Ascending aorta (tissue), 2 donors: ENCODE results near the gene CLN3. TPM values are rescaled to one million over a fixed set of nuclear protein-coding genes. Genes with fewer than 3 reads are reported as not detected.
A peak's percentile ranks its signal among the peaks of the same experiment; 100 is the strongest.

Source experiments
- DNase-seq, 2 donors: peaks; one replicate each; pipeline ENCODE4 v3.0.0-alpha.2; 2019; ENCODE audit warnings: low spot score in 2 of 2
- H3K27ac ChIP-seq, 2 donors: fragments of 200-600 bp; sonication (generic); one replicate each; pipeline ENCODE4 v1.5.1; 2016 to 2017; ENCODE audit warnings: mild to moderate bottlenecking in 1 of 2
- H3K27me3 ChIP-seq: fragments of 200-600 bp; sonication (generic); one replicate; pipeline ENCODE4 v1.5.1; 2017
- H3K36me3 ChIP-seq, 2 donors: fragments of 200-600 bp; sonication (generic); one replicate each; pipeline ENCODE4 v1.5.1; 2016
- H3K4me1 ChIP-seq, 2 donors: fragments of 200-600 bp; sonication (generic); one replicate each; pipeline ENCODE4 v1.5.1; 2016 to 2017; ENCODE audit warnings: mild to moderate bottlenecking in 1 of 2
- H3K4me3 ChIP-seq, 2 donors: fragments of 200-600 bp; sonication (generic); one replicate each; pipeline ENCODE4 v1.5.1; 2016 to 2017; ENCODE audit warnings: mild to moderate bottlenecking in 1 of 2
- H3K9me3 ChIP-seq, 2 donors: fragments of 200-600 bp; sonication (generic); one replicate each; pipeline ENCODE4 v1.5.1; 2016
- CTCF ChIP-seq, 3 experiments: fragments of 200-600 bp in 2 of 3; fragments of 450-650 bp in 1 of 3; sonication (generic) in 2 of 3; IDR thresholded peaks; one replicate each; pipeline ENCODE4 v1.5.1; 2016 to 2019; ENCODE audit warnings: antibody characterized with exemption in 3 of 3, mild to moderate bottlenecking in 1 of 3, moderate library complexity in 1 of 3
- intact Hi-C: fragments of 100-400 bp; cut with DNase I; formaldehyde crosslinking; loops from one replicate; pipeline ENCODE4 v1.15.1; 2023
- total RNA-seq: library from RNA; depleted of rRNA; stranded (reverse); fragments of >200 nt; gene quantifications from one replicate; pipeline ENCODE4 v1.1.0, GENCODE V29; 2016

CLN3 gene
- total RNA-seq, 1 donor from 2014 or later, result 16.1 TPM

GRCh38 chr16:28534542-28535373 lies 42.9 kb upstream of the CLN3 start:
- no peak for TF ChIP-seq CTCF (IDR thresholded peaks at IDR 0.05)
- Histone ChIP-seq H3K9me3 (peaks cover 0 to 19% of the 10 kb centered on the region in 2 donors), H3K27me3 (no peaks in the 10 kb centered on the region), H3K36me3 (peaks cover 3 to 31% of the 10 kb centered on the region in 2 donors), H3K27ac (peak overlapping the region in 1 of 2 donors; percentile 62), H3K4me1 (peaks cover 9 to 20% of the 10 kb centered on the region in 2 donors), H3K4me3 (no peak overlapping the region)
- intact Hi-C loops, result loop anchor here (10.0 kb wide), 1 partner anchor 320 kb away; the partner anchor contains the start of gene XPO6
- peak; percentile 37 to 84 for DNase-seq

- intact Hi-C loops, result loop anchor here (10.0 kb wide), 1 partner anchor 318 kb away; the partner anchor contains the start of gene XPO6
- H3K4me3 ChIP-seq, result no peak overlapping the region
- peaks cover 0 to 19% of the 10 kb centered on the region in 2 donors for H3K9me3 ChIP-seq
- H3K36me3 ChIP-seq, result peaks cover 3 to 31% of the 10 kb centered on the region in 2 donors
- peak overlapping the region; percentile 4 to 62 for H3K27ac ChIP-seq
- H3K27me3 ChIP-seq, result no peaks in the 10 kb centered on the region
- no peak for DNase-seq
- H3K4me1 ChIP-seq, result peaks cover 9 to 11% of the 10 kb centered on the region in 2 donors
- no peak for TF ChIP-seq CTCF (IDR thresholded peaks at IDR 0.05)
Observed at GRCh38 chr16:28532940-28533647, 41.2 kb upstream of the CLN3 start.

DNA sequence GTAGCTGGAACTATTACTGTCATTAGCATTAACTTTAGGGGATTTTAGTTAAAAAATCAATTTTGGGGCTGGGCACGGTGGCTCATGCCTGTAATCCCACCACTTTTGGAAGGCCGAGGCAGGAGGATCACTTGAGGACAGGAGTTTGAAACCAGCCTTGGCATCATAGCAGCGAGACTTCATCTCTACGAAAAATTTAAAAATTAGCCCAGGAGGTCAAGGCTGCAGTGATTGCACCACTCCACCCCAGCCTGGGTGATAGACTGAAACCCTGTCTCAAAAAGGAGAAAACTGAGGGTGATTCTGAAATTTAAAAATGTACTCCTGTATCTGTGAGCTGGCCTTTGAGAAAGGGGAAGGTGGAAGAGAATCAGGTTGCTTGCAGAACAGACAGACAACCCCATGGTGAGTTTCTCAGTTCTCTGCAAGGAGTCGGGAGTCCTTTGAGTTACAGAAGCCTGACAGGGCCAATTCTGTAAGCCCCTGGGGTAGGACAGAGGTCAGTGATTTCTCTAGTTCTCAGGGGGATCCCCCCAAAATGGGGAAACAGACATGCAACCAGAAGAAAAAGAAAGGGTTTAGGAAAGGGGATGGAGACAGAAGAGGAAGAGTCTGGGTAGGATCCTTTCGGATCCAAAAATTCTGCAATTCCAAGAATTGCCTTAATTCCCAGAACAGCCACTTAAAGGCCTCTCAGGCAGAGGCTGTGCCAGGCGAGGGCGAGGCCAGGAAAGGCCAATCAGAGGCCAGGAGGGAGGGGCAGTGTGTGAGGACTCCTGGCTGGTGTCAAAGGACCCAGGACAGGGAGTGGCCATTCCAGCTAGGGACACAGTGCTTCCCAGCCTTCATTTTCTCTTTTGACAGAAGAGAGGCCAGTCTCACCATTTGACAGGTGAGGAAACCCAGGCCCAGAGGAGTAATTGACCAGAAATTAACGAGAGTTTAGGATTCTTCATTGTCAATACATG lies 40.2 kb upstream of the CLN3 start:
- Histone ChIP-seq H3K27me3 (no peaks in the 10 kb centered on the region), H3K4me1 (peaks cover 0 to 6% of the 10 kb centered on the region in 2 donors), H3K27ac (peak overlapping the region; percentile 4 to 62), H3K36me3 (peaks cover 3 to 25% of the 10 kb centered on the region in 2 donors), H3K9me3 (peaks cover 0 to 19% of the 10 kb centered on the region in 2 donors), H3K4me3 (no peak overlapping the region)
- DNase-seq, result peak in 1 of 2 donors; percentile 86
- no peak for TF ChIP-seq CTCF (IDR thresholded peaks at IDR 0.05)
- intact Hi-C loops, result loop anchor here (10.0 kb wide), 1 partner anchor 317 kb away; the partner anchor contains the start of gene XPO6

- Histone ChIP-seq H3K27me3 (no peaks in the 10 kb centered on the region), H3K4me1 (no peaks in the 10 kb centered on the region), H3K4me3 (no peak overlapping the region), H3K27ac (no peak overlapping the region), H3K9me3 (no peaks in the 10 kb centered on the region), H3K36me3 (peaks cover 0 to 7% of the 10 kb centered on the region in 2 donors)
- intact Hi-C loops, result no loop called here
- TF ChIP-seq CTCF (IDR thresholded peaks at IDR 0.05), result no peak
- DNase-seq, result no peak
Observed at GRCh38 chr16:28529124-28529523, 37.2 kb upstream of the CLN3 start.

DNA sequence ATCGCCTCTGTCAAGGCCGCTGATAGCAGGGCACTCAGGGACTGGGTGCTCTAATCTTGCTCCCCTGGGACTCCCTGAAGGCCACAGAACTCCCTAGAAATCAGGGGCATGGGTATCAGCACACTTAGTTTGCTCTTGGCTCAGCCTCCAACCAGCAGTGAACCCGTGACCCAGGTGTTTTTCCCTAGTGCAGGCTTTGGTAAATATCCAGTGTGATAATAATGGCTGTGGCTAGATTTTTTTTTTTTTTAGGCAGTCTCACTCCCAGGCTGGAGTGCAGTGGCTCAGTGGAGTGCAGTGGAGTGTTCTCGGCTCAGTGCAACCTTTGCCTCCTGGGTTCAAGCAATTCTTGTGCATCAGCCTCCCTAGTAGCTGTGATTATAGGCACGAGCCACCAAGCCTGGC lies 36.6 kb upstream of the CLN3 start:
- peaks cover 0 to under 1% of the 10 kb centered on the region in 2 donors for H3K36me3 ChIP-seq
- TF ChIP-seq CTCF (IDR thresholded peaks at IDR 0.05), result no peak
- intact Hi-C loops, result no loop called here
- H3K9me3 ChIP-seq, result no peaks in the 10 kb centered on the region
- H3K4me1 ChIP-seq, result no peaks in the 10 kb centered on the region
- no peak for DNase-seq
- no peak overlapping the region for H3K4me3 ChIP-seq
- H3K27ac ChIP-seq, result no peak overlapping the region
- no peaks in the 10 kb centered on the region for H3K27me3 ChIP-seq
